CD4-positive, alpha-beta T cell treated with Interleukin-4 for 4 hours (primary cell): ENCODE results near the gene ENOX1.
A peak's percentile ranks its signal among the peaks of the same experiment; 100 is the strongest.
"Not testable (repeated sequence)": the region's sequence is repeated elsewhere in the genome, so short reads cannot be mapped to it uniquely, and the experiment has no call there.

Experiments used
- DNase-seq: peaks from one replicate; pipeline ENCODE4 v3.0.0-alpha.2; 2020

The ENOX1 gene

DNA sequence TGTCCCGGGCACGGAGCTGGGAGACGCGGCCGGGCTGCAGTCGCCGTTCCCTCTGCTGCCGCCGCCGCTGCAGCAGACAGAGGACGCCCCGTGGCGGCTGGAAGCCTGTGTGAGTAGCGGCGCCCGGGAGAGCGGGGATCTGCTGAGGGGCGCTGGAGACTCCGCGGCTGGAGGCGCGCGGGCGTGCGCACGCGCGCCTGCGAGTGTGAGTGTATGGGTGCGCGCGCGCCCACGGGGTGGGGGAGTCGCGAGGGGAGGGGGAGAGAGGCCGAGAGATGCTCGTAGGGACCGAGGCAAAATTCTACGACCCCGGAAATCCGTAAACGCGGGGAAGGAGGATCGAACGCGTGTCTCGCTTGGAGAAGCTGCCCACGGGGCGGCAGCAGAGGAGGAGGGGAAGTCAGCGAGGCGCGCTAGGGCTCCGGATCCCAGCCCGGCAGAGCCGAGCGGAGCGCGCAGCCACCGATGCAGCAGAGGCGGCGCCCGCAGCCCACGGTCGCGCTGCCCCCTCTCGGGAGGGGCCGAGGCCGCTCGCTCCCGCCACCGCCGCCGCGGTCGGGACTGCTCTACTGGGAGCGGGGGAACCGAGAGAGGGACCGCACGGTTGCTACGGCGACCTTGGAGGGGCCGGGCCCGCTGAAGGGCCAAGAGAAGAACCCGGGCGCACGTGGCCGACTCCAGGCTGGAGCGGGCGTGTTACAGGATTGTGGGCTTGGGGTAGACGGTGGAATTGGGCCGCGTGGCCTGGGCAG, at the start of gene ENOX1:
Gene ENOX1, minus strand, starts transcription at position 207 of the 752 bp plus-strand sequence.
- no peak for DNase-seq

DNA sequence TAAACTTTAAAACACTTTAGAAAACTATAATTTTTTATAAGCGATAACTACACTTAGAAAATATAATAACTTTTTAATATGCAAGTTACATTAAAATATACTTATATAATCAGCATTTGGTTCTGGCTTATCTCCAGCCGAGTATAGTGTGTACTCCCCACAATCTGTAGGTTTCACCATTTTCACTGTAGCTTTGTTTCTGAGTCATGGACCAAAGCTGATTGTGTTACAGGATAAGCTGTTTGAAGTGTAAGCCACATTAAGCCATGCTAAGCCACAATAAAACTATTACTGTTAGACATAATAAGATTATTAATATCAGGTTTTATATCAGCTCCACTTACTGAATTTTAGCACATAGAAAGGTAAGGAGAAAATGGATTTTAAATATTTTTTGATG, 48.9 kb upstream of the ENOX1 start:
- DNase-seq: no peak

GRCh38 chr13:43831088-43831487, 44.3 kb upstream of the ENOX1 start:
- no peak for DNase-seq

GRCh38 chr13:43830497-43830881, 43.7 kb upstream of the ENOX1 start:
- DNase-seq: no peak

GRCh38 chr13:43824656-43825055, 37.9 kb upstream of the ENOX1 start:
- DNase-seq: not testable (repeated sequence)

DNA sequence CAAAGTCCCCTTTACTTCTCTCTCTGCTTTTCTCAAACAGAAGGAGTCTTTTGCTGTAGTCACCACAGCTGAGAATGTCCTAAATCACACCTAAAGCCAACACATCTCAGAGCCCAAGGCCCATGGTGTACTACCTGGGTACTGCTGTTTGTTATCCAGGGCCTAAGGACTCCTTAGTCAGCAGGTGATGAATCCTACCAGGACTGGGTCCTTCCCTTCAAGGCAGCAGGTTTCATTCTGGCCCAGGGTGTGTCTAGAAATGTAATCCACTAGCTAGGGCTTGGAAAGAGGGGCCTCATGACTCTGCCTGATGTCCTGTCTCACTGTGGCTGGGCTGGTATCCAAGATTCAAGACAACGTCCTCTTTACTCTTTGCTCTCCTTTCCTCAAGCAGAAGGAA, 36.2 kb upstream of the ENOX1 start:
- DNase-seq: no peak

GRCh38 chr13:43816401-43816889, 29.7 kb upstream of the ENOX1 start:
- DNase-seq: no peak

DNA sequence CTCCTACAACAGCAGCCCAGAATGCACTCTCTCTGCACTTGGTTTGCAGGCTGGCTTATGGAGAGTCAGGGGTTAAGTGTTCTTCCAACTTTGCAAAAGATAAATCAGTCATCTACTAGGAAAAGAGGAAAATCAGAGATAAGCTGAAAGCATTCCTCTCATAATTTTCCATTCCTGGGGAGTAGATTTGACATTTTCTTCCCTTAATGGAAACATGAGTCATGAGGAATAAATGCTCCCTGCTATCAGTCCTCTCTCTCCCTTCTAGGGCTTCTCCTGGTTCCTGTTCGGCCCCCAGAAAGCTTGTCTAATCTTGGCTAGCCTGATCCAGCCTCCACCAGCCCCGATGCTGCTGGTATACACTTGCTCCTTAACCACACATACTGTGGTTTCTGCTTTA, 28.4 kb upstream of the ENOX1 start:
- no peak for DNase-seq

DNA sequence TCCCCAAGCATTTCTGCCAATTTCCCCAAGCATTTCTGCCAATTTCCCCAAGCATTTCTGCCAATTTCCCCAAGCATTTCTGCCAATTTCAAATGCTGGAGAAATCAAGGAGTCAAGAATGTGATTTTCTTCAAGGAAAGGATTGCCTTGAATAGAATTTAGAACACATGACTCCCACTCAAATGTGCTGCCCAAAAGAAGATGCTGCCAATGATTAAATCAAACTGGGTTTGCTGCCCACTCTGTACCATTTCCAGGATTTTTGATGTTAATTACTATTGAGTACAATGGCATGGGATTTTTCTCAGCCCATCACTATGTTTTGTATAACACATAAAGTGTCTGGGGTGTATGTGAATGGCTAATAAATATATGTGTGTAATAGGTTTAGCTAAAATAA, 21.9 kb upstream of the ENOX1 start:
- no peak for DNase-seq

- DNase-seq: no peak
Observed at GRCh38 chr13:43805681-43806128, 18.9 kb upstream of the ENOX1 start.

GRCh38 chr13:43805071-43805468, 18.3 kb upstream of the ENOX1 start:
- DNase-seq: no peak

DNA sequence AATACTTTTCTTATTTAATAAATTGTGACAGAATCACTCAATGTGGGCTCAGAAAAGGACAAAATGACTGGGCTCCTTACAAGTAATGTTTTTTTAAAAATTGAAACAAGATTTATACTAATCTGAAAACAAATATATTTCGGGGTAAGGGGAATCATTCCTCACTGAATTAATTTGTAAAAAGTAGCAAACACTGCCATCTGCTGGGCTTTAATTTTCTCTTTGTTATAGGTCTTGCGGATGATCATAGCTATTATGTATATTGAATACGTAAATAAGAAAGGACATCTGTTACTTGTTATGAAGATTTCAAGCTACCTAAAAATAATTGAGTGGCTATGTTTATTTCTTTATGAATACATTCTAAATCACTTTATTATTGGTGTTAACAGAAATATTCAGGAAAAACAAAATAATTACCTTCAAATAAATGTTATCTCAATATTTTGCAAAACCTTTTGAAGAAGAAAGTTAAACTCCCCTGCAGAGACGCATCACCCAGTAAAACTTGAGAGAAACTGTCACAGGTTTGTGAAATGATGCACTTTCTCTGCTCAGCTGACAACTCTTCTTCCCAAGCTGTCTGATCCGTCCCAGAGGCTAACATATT, 17.8 kb upstream of the ENOX1 start:
- peak; percentile 60 for DNase-seq

- no peak for DNase-seq
Observed at GRCh38 chr13:43802511-43802910, 15.7 kb upstream of the ENOX1 start.

- no peak for DNase-seq
Observed at GRCh38 chr13:43800828-43801227, 14.1 kb upstream of the ENOX1 start.

DNA sequence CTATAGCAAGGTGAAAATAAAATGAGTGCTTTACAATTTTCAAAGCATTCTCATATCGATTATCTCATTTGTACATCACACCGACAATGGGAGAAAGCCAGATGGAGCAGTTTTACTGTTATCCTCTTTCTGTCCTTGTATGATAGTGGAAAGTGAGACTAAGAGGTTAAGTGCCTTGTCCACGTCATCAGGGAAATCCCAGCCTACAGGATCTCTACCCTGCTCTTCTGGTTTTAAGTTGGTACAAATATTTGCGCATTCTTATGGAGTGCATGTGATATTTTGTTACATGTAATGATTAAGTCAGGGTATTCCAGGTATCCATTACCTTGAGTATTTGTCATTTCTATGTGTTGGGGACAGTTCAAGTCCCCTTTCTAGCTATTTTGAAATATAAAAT, 12.4 kb upstream of the ENOX1 start:
- DNase-seq: no peak

DNA sequence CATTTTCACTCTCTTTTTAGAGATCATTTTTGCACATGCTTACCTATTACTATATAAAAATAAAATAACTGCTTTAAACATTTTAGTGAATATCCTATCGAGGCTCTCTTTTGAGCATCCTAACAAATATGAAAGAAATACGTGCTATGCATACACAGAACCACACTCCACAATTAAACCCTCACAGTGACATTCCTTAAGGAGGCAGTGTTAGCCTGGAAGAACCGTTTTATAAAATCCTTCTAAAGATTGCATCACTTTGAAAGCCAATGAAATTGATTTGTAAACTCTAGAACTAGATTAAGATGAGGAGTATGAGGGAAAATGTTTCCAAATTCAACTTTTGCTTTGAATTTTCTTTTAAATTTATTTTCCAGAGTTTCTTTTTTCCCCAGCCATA, 11.1 kb upstream of the ENOX1 start:
- DNase-seq: no peak

GRCh38 chr13:43797159-43797558, 10.4 kb upstream of the ENOX1 start:
- DNase-seq: no peak

DNA sequence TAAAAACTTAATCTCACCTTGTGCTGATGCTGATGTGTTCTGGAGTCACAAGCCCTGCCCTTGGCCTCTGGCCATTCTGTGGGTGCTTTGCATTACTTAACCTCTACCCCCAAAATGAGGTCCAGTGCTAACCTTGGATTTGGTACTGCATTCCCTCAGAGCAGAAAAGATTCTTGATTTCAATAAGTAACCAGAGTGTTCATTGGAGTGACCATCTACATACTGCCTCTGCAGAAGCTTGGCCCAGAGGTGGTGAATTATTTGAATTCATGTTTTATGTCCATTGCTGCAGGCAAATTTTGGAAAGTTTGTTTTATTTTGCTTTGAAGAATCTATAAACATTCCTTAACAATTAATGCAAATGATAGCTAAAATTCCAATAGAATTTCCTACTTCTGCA, 7.6 kb upstream of the ENOX1 start:
- DNase-seq: no peak

DNA sequence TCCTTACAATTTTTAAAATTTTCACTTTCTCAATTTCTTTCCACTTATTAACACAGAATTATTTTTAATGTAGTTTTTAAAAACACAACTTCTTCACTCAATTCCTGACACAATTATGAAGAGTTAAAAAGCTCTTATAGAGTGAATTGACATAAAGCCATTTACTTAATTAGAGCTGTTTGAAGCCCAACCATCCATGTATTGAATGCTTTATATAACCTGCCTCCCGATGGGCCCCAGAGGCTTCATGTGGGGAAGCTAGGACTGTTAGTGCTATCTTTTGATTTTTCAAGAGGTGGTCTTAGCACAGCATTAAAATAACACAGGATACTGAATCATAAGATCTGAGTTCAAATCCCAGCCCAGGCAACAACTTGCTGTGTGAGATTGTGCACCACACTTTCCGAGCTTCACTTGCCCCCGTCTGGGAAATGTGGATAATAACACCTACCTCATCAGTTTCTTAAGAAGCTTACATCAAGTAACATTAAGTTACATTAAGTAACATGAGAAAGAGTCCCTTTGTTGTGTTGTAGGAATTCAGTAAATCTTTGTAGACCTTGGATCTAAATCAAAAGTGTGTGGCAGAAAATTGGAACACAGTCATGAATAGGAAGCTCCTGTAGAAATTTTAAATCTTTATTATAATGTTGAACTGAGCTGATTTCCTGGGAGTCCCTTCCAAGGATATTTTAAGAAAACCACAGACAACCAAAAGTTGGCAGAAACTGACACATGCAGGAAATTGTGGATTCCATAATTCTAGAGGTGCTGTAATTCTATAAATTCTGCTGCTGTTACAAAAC, 5.5 kb upstream of the ENOX1 start:
- no peak for DNase-seq

- DNase-seq: no peak
Observed at GRCh38 chr13:43787997-43788396, 1.2 kb upstream of the ENOX1 start.

DNA sequence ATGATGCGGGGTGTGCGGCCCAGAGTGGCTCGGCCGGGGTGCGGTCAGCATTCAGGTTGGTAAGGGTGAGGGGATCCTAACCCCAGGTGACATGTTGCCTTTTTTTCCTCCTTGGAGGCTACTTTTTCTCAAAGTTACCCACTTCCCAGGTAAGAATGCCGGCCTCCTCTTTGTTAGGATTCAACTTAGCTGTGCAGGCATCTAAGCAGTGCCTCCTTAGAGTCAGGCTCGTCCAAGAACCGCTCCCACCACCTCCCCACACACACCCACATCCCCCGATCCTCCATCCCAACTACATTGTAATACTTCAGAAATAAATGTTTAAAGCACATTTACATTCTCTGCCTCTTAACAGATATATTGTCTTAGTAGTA, 733 bp upstream of the ENOX1 start:
- DNase-seq: no peak

DNA sequence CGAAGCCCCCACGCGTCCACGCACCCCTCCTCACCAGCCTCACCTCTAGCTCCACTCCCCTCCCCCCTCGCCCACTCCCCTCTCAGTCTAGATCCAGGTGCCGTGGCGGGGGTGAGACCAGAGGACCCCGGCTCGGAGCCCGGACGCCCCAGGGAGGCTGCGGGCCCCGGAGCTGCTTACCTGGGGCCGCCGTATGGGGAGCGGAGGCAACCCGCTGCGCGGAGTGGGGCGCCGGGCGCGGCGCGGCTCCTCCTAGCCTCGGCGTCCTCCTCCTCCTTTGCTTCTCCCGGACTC, 353 bp downstream of the ENOX1 start:
- no peak for DNase-seq

DNA sequence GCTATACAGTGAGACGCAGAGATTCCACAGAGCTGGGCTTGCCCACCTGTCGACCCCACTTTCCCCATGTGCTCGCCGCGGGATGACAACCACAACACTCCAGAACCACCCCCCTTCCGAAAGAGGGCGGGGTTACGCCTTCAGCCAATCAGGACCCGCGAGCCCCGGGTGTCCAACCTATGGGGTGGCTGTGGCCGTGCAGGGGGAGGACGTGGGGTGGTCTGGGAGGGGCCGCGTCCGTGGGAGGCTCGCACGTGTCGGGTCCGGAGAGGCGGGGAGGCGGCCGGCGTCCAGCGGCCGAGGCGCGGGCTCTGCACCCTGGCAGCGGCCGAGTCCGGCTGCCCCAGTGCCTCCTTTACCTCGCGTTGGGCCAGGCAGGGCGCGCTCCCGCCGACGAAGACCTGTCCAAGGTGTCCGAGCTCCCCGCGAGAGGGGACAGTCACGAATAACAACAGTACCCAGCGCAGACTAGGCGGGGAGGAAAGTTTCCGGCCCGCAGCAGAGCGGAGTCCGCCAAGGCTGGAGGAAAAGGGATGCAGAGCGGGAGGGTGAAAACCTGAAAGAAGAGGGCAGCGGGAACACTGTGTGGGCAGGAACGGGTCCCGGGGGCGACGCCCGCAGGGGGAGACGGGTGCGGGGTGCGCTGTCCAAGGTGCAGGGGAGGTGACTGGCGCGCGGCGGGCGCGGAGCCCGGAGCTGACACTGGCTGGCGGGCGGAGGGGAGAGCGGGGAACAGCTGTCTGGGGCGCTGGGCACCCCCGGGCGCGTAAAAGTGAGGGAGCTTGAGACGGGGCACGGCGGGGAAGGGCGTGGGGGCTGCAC, 911 bp downstream of the ENOX1 start:
- no peak for DNase-seq
